Mesenchymal stem cell (in vitro differentiated cells and primary cell): ENCODE data around the gene GPAT3.

ENCODE experiments used
- DNase-seq: peaks from one replicate; pipeline ENCODE4 v3.0.0-alpha.2; 2013
- H2AFZ ChIP-seq: one replicate; pipeline ENCODE4 v1.6.1; 2013; ENCODE audit warnings: low read depth, mild to moderate bottlenecking, control low read depth, inconsistent platforms, low read length, moderate library complexity
- H2AK5ac ChIP-seq: 2 replicates; pipeline ENCODE4 v1.6.1; 2013; ENCODE audit warnings: low read length, moderate library complexity, mild to moderate bottlenecking, inconsistent platforms; ENCODE audit not compliant: severe bottlenecking
- H2BK120ac ChIP-seq: one replicate; pipeline ENCODE4 v1.6.1; 2013; ENCODE audit warnings: low read depth, mild to moderate bottlenecking, inconsistent platforms, low read length, moderate library complexity
- H2BK12ac ChIP-seq, 2 experiments: one replicate each; pipeline ENCODE4 v1.6.1; 2013; ENCODE audit warnings: inconsistent platforms in 2 of 2, low read length in 2 of 2, mild to moderate bottlenecking in 2 of 2, moderate library complexity in 2 of 2, control low read depth in 1 of 2
- H2BK15ac ChIP-seq: one replicate; pipeline ENCODE4 v1.6.1; 2013; ENCODE audit warnings: mild to moderate bottlenecking, low read depth, inconsistent platforms; ENCODE audit not compliant: poor library complexity, severe bottlenecking
- H2BK5ac ChIP-seq: 2 replicates; pipeline ENCODE4 v1.6.1; 2013; ENCODE audit warnings: low read depth, mild to moderate bottlenecking, low read length, control low read depth, inconsistent platforms; ENCODE audit not compliant: poor library complexity, severe bottlenecking
- H3K14ac ChIP-seq, 2 experiments: one replicate each; pipeline ENCODE4 v1.6.1; 2013; ENCODE audit warnings: inconsistent platforms in 2 of 2, low read length in 2 of 2, control low read depth in 1 of 2, mild to moderate bottlenecking in 1 of 2, moderate library complexity in 1 of 2
- H3K18ac ChIP-seq, 2 experiments: one replicate each; pipeline ENCODE4 v1.6.1; 2013; ENCODE audit warnings: inconsistent platforms in 2 of 2, low read length in 2 of 2, control low read depth in 1 of 2, low read depth in 1 of 2, mild to moderate bottlenecking in 1 of 2
- H3K23ac ChIP-seq, 2 experiments: one replicate each; pipeline ENCODE4 v1.6.1; 2013; ENCODE audit warnings: inconsistent platforms in 2 of 2, low read length in 2 of 2, mild to moderate bottlenecking in 2 of 2, moderate library complexity in 2 of 2, control low read depth in 1 of 2
- H3K27ac ChIP-seq: 2 replicates; pipeline ENCODE4 v1.5.1; 2013; ENCODE audit warnings: mild to moderate bottlenecking, moderate library complexity, low read length, control low read depth, inconsistent platforms; ENCODE audit not compliant: poor library complexity, severe bottlenecking
- H3K27me3 ChIP-seq, 2 experiments: 2 replicates each; pipeline versions ENCODE4 v1.6.1 to v1.7.0; 2013; ENCODE audit warnings: low read length in 2 of 2, mild to moderate bottlenecking in 2 of 2, moderate library complexity in 2 of 2, control low read depth in 1 of 2, inconsistent platforms in 1 of 2; ENCODE audit not compliant: control insufficient read depth in 1 of 2, insufficient read depth in 1 of 2
- H3K36me3 ChIP-seq, 2 experiments: 2 replicates each; pipeline versions ENCODE4 v1.6.1 to v1.7.0; 2013; ENCODE audit warnings: low read length in 2 of 2, control low read depth in 1 of 2, inconsistent platforms in 1 of 2, low read depth in 1 of 2, mild to moderate bottlenecking in 1 of 2; ENCODE audit not compliant: insufficient read depth in 2 of 2, control insufficient read depth in 1 of 2
- H3K4ac ChIP-seq, 2 experiments: one replicate each; pipeline ENCODE4 v1.6.1; 2013; ENCODE audit warnings: inconsistent platforms in 2 of 2, low read length in 2 of 2, mild to moderate bottlenecking in 2 of 2, moderate library complexity in 2 of 2, control low read depth in 1 of 2, low read depth in 1 of 2
- H3K4me1 ChIP-seq: 2 replicates; pipeline ENCODE4 v1.6.1; 2013; ENCODE audit warnings: low read depth, low read length, control low read depth; ENCODE audit not compliant: control insufficient read depth, insufficient read depth
- H3K4me2 ChIP-seq: 2 replicates; pipeline ENCODE4 v1.6.1; 2013; ENCODE audit warnings: low read length, mild to moderate bottlenecking, inconsistent platforms; ENCODE audit not compliant: poor library complexity, severe bottlenecking
- H3K4me3 ChIP-seq, 2 experiments: 2 replicates each; pipeline versions ENCODE4 v1.5.1 to v1.7.0; 2013; ENCODE audit warnings: low read length in 2 of 2, mild to moderate bottlenecking in 2 of 2, control low read depth in 1 of 2, low read depth in 1 of 2; ENCODE audit not compliant: insufficient read depth in 1 of 2
- H3K79me1 ChIP-seq: replicated peaks from 2 replicates; pipeline ENCODE4 v1.6.1; 2013; ENCODE audit warnings: mild to moderate bottlenecking, control low read depth, low read length, inconsistent platforms; ENCODE audit not compliant: poor library complexity, severe bottlenecking
- H3K9ac ChIP-seq: 2 replicates; pipeline ENCODE4 v1.7.0; 2013; ENCODE audit warnings: mild to moderate bottlenecking, low read length, moderate library complexity
- H3K9me3 ChIP-seq: 2 replicates; pipeline ENCODE4 v1.7.0; 2013; ENCODE audit warnings: mild to moderate bottlenecking, low read length; ENCODE audit not compliant: control insufficient read depth
- H4K8ac ChIP-seq: one replicate; pipeline ENCODE4 v1.6.1; 2013; ENCODE audit warnings: inconsistent platforms, mild to moderate bottlenecking, low read length, moderate library complexity
- H4K91ac ChIP-seq: one replicate; pipeline ENCODE4 v1.6.1; 2013; ENCODE audit warnings: mild to moderate bottlenecking, low read length, inconsistent platforms
- WGBS: methylation state at CpG from one replicate; pipeline ENCODE4 v1.1.7; 2013; ENCODE audit warnings: mixed read lengths; 5-methylcytosine and 5-hydroxymethylcytosine counted together

GPAT3 gene

GRCh38 chr4:83644677-83645659, 109.1 kb downstream of the GPAT3 start:
- Histone ChIP-seq H3K14ac (no peak overlapping the region), H3K27ac (no peak overlapping the region), H4K8ac (no peak overlapping the region), H3K18ac (no peak overlapping the region), H3K4me3 (no peak overlapping the region), H3K9me3 (no peaks in the 10 kb centered on the region), H3K79me1 (no peaks in the 10 kb centered on the region), H3K23ac (no peak overlapping the region), H3K27me3 (peaks cover 12 to 23% of the 10 kb centered on the region in 2 experiments), H2BK15ac (no peak overlapping the region), H2AFZ (no peak overlapping the region), H2BK120ac (no peak overlapping the region), H3K9ac (peak overlapping the region; percentile 33), H3K4me1 (no peaks in the 10 kb centered on the region), H2AK5ac (no peak overlapping the region), H3K4ac (no peak overlapping the region), H3K36me3 (no peaks in the 10 kb centered on the region), H4K91ac (no peak overlapping the region), H2BK5ac (no peak overlapping the region), H2BK12ac (no peak overlapping the region), H3K4me2 (no peak overlapping the region)
- DNase-seq, result peak; percentile 70
- 0% methylated on average over 5 of the region's 5 CpGs for WGBS

- Histone ChIP-seq H3K4me2 (no peak overlapping the region), H4K91ac (no peak overlapping the region), H3K4me1 (no peaks in the 10 kb centered on the region), H2BK120ac (no peak overlapping the region), H2AK5ac (no peak overlapping the region), H3K14ac (no peak overlapping the region), H3K27me3 (peaks cover 12 to 19% of the 10 kb centered on the region in 2 experiments), H3K27ac (no peak overlapping the region), H2BK15ac (no peak overlapping the region), H3K9me3 (no peaks in the 10 kb centered on the region), H3K23ac (no peak overlapping the region), H3K4me3 (no peak overlapping the region), H3K9ac (no peak overlapping the region), H4K8ac (no peak overlapping the region), H2BK5ac (no peak overlapping the region), H3K36me3 (no peaks in the 10 kb centered on the region), H3K79me1 (no peaks in the 10 kb centered on the region), H3K18ac (no peak overlapping the region), H2AFZ (no peak overlapping the region), H3K4ac (no peak overlapping the region), H2BK12ac (no peak overlapping the region)
- WGBS, result 65% methylated on average over 6 of the region's 7 CpGs
- DNase-seq, result no peak
These were observed 110.8 kb downstream of the GPAT3 start for GRCh38 chr4:83646538-83647239.

GRCh38 chr4:83651846-83652245, 115.9 kb downstream of the GPAT3 start:
- H2BK5ac ChIP-seq, result no peak overlapping the region
- no peak overlapping the region for H2BK15ac ChIP-seq
- H3K79me1 ChIP-seq, result no peaks in the 10 kb centered on the region
- H3K27ac ChIP-seq, result no peak overlapping the region
- H3K4me1 ChIP-seq, result no peaks in the 10 kb centered on the region
- no peak overlapping the region for H3K18ac ChIP-seq
- no peak overlapping the region for H3K14ac ChIP-seq
- peaks cover 5 to 7% of the 10 kb centered on the region in 2 experiments for H3K27me3 ChIP-seq
- H3K9ac ChIP-seq, result no peak overlapping the region
- H3K36me3 ChIP-seq, result no peaks in the 10 kb centered on the region
- H2AFZ ChIP-seq, result no peak overlapping the region
- no peak overlapping the region for H2AK5ac ChIP-seq
- no peak overlapping the region for H4K91ac ChIP-seq
- WGBS, result 94% methylated on average over 4 of the region's 4 CpGs
- H3K23ac ChIP-seq, result no peak overlapping the region
- H3K4me2 ChIP-seq, result no peak overlapping the region
- H3K9me3 ChIP-seq, result no peaks in the 10 kb centered on the region
- H3K4me3 ChIP-seq, result no peak overlapping the region
- DNase-seq, result no peak
- no peak overlapping the region for H4K8ac ChIP-seq
- no peak overlapping the region for H3K4ac ChIP-seq
- H2BK120ac ChIP-seq, result no peak overlapping the region
- no peak overlapping the region for H2BK12ac ChIP-seq
